DOHH2 (cell line): ENCODE results near the gene CYTL1.

ENCODE experiments used
- CTCF ChIP-seq: fragments of 200-600 bp; sonication (generic); IDR thresholded peaks from one replicate; pipeline ENCODE4 v1.5.1; 2014; ENCODE audit warnings: antibody characterized with exemption, mild to moderate bottlenecking, low read depth, low read length; ENCODE audit not compliant: poor library complexity, severe bottlenecking
- EZH2phosphoT487 ChIP-seq: fragments of 200-600 bp; sonication (generic); IDR thresholded peaks from 2 replicates; pipeline ENCODE4 v1.6.1; 2017; ENCODE audit warnings: borderline replicate concordance, mild to moderate bottlenecking, antibody characterized with exemption, low read length, moderate library complexity, mixed read lengths

GRCh38 chr4:5030221-5030620 lies 11.0 kb upstream of the CYTL1 start:
- TF ChIP-seq CTCF: no peak
- TF ChIP-seq EZH2phosphoT487: no peak
